HG03378 (cell line): ENCODE results near the gene NVL.
"Not testable (repeated sequence)": the region's sequence is repeated elsewhere in the genome, so short reads cannot be mapped to it uniquely, and the experiment has no call there.

Source experiments
- ATAC-seq: cut with Tn5 transposase; IDR thresholded peaks from one replicate; pipeline ENCODE4 v1.9.1; 2021; ENCODE audit warnings: mild to moderate bottlenecking, moderate library complexity; ENCODE audit not compliant: unreplicated experiment

Gene NVL

GRCh38 chr1:224338150-224338838 is 8.3 kb upstream of the NVL start:
- ATAC-seq, result no peak

- ATAC-seq, result no peak
Observed at GRCh38 chr1:224333939-224334786, 4.2 kb upstream of the NVL start.

- no peak for ATAC-seq
Observed at GRCh38 chr1:224333309-224333926, 3.4 kb upstream of the NVL start.

- no peak for ATAC-seq
Observed at GRCh38 chr1:224331824-224332223, 1.9 kb upstream of the NVL start.

- no peak for ATAC-seq
Observed at GRCh38 chr1:224331326-224331725, 1.4 kb upstream of the NVL start.

- no peak for ATAC-seq
Observed at GRCh38 chr1:224329484-224329841, 509 bp downstream of the NVL start.

- ATAC-seq, result no peak
Observed at GRCh38 chr1:224328644-224329043, 1.3 kb downstream of the NVL start.

- no peak for ATAC-seq
Observed at GRCh38 chr1:224325959-224326358, 4.0 kb downstream of the NVL start.

GRCh38 chr1:224321706-224322105 is 8.3 kb downstream of the NVL start:
- no peak for ATAC-seq

GRCh38 chr1:224317383-224318045 is 12.5 kb downstream of the NVL start:
- no peak for ATAC-seq

GRCh38 chr1:224312025-224312424 is 17.9 kb downstream of the NVL start:
- no peak for ATAC-seq

- not testable (repeated sequence) for ATAC-seq
Observed at GRCh38 chr1:224311503-224311902, 18.5 kb downstream of the NVL start.

- ATAC-seq, result no peak
Observed at GRCh38 chr1:224308064-224308463, 21.9 kb downstream of the NVL start.

GRCh38 chr1:224304767-224305166 is 25.2 kb downstream of the NVL start:
- no peak for ATAC-seq

GRCh38 chr1:224302947-224303346 is 27.0 kb downstream of the NVL start:
- ATAC-seq, result no peak

GRCh38 chr1:224301391-224301790 is 28.6 kb downstream of the NVL start:
- no peak for ATAC-seq

GRCh38 chr1:224300346-224300745 is 29.6 kb downstream of the NVL start:
- no peak for ATAC-seq

- no peak for ATAC-seq
Observed at GRCh38 chr1:224298346-224299330, 31.3 kb downstream of the NVL start.

- no peak for ATAC-seq
Observed at GRCh38 chr1:224294775-224295174, 35.2 kb downstream of the NVL start.

- ATAC-seq, result no peak
Observed at GRCh38 chr1:224292419-224292818, 37.6 kb downstream of the NVL start.
